Activated T-cell treated with anti-CD3 and anti-CD28 coated beads, Interleukin-2, amount 50 U/mL, for 48 hours (primary cell): ENCODE results near the gene FCAR.
"Not testable (repeated sequence)": the region's sequence is repeated elsewhere in the genome, so short reads cannot be mapped to it uniquely, and the experiment has no call there.

Source experiments
- DNase-seq, 2 experiments: peaks; one replicate each; pipeline ENCODE4 v3.0.0-alpha.2; 2020

Gene FCAR

DNA sequence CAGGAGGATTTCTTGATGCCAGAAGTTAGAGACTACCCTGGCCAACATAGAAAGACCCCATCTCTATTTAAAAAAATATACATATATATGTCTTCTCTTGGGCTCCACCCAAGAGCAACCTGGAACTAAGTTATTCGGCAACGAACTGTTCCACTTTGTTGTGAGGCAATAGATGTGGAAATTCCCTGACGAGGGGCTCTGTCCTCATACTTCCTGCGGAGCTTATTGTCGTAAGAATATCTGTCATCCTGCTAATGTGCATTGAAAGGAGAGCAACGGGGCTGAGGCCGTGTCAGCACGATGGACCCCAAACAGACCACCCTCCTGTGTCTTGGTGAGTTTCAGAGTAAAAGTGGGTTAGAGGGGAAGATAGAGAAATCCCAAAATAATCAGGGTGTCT lies at the start of gene FCAR:
Gene FCAR, plus strand, starts transcription at position 246 of the 400 bp plus-strand sequence. Its CDS starts 55 bp downstream, at position 301.
- DNase-seq, result no peak

- DNase-seq, result not testable (repeated sequence)
These were observed 49.6 kb upstream of the FCAR start for GRCh38 chr19:54824416-54824815.

GRCh38 chr19:54825326-54825725 lies 48.7 kb upstream of the FCAR start:
- DNase-seq, result not testable (repeated sequence)

- not testable (repeated sequence) for DNase-seq
These were observed 46.0 kb upstream of the FCAR start for GRCh38 chr19:54828064-54828463.

DNA sequence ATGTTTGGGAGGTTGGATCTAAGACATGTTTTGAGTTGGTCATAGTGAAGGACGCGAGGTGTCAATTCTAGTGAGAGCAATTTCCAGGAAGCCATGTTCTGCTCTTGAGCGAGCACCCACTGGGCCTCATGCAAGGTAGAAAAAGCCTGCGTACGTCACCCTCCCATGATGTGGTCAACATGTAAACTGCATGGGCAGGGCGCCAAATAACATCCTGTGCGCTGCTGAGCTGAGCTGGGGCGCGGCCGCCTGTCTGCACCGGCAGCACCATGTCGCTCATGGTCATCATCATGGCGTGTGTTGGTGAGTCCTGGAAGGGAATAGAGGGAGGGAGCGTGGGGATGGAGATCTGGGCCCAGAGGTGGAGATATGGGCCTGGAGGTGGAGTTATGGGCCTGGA lies 41.5 kb upstream of the FCAR start, which contains the start of gene KIR2DS4:
Gene KIR2DS4, plus strand, starts transcription at position 181 of the 400 bp plus-strand sequence.
- not testable (repeated sequence) for DNase-seq

- DNase-seq, result not testable (repeated sequence)
These were observed 38.9 kb upstream of the FCAR start for GRCh38 chr19:54835126-54835525.

DNA sequence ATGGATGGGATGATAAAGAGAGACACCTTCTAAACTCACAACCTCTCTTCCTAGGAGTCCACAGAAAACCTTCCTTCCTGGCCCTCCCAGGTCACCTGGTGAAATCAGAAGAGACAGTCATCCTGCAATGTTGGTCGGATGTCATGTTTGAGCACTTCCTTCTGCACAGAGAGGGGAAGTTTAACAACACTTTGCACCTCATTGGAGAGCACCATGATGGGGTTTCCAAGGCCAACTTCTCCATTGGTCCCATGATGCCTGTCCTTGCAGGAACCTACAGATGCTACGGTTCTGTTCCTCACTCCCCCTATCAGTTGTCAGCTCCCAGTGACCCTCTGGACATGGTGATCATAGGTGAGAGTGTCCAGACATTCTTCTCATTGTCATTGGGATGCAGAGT lies 36.5 kb upstream of the FCAR start:
- DNase-seq, result not testable (repeated sequence)

DNA sequence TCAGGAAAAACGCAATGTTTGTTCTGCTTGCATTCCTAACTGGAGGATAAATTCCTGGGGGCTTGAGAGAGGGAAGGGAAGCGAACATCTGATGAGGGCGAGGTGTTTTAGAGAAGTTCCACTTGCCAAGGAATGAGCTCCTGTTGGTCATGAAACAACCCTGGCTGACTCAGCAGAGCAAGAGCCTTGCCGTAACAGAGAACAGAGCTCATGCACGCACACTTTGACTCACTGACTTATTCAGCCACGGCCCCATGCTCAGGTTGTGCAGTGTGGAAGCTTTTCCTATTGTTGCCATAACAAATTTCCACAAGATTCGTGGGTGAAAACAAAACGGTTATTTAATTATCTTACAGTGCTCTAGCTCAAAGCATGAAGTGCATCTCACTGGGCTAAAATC lies 30.9 kb upstream of the FCAR start:
- not testable (repeated sequence) for DNase-seq

- DNase-seq, result not testable (repeated sequence)
These were observed 23.9 kb upstream of the FCAR start, which contains the start of gene KIR3DL2 for GRCh38 chr19:54850061-54850640. TSS of gene KIR3DL2 (plus strand) at chr19:54850443. CDS start at chr19:54850476, 33 bp downstream.

DNA sequence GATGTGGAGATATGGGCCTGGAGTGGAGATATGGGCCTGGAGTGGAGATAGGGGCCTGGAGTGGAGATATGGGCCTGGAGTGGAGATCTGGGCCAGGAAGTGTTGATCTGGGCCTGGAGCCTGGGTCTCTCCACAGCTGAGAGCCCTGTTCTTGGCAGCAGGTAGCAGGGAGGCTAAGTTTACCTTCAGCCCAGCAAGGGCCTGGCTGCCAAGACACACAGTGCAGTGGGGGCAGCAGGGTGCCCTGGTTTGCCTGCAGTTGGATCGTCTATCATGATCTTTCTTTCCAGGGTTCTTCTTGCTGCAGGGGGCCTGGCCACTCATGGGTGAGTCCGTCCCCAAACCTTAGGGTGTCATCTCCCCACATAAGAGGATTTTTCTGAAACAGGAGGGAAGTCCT lies 23.1 kb upstream of the FCAR start:
- no peak for DNase-seq

DNA sequence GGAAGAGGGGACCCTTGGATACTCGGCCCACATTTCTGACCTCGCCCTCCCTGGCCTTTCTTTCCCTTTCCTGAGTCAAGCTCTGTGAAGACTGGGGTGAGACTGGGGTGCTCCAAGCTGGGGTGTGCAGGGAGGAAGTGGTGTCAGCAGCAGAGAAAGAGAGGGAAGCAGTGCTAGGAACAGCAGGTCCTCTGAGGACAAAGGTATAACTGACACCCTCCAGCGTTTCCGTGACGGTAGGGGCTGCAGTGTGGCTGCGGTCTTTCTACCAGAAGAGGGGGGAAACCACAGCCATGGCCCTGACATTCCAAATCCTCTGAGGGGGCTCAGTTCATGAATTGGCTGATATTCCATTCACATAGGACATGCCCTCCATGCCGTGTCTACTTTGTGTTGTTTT lies 22.7 kb upstream of the FCAR start:
- DNase-seq, result no peak

DNA sequence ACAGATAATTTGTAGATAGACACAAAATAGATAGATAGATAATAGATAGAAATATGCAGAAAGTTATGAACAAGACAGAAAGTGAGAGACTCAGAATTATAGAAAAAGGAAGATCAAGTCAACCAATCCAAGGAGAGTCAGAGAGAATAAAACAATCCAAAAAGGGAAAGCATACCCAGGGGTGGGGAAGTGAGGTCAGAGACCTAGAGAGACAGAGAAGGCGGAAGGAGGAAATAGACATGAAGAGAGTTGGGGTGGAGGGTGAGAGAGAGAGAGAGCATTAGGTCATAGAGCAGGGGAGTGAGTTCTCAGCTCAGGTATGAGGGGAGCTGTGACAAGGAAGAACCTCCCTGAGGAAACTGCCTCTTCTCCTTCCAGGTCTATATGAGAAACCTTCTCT lies 18.8 kb upstream of the FCAR start:
- DNase-seq, result not testable (repeated sequence)

- DNase-seq, result not testable (repeated sequence)
These were observed 15.6 kb upstream of the FCAR start for GRCh38 chr19:54858476-54858875.

DNA sequence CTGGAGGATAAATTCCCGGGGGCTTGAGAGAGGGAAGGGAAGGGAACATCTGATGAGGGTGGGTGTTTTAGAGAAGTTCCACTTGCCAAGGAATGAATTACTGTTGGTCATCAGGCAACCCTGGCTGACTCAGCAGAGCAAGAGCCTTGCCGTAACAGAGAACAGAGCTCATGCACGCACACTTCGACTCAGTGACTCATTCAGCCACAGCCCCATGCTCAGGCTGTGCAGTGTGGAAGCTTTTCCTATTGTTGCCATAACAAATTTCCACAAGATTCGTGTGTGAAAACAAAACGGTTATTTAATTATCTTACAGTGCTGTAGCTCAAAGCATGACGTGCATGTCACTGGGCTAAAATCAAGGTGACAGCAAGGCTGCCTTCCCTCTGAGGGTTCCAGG lies 14.6 kb upstream of the FCAR start:
- not testable (repeated sequence) for DNase-seq

DNA sequence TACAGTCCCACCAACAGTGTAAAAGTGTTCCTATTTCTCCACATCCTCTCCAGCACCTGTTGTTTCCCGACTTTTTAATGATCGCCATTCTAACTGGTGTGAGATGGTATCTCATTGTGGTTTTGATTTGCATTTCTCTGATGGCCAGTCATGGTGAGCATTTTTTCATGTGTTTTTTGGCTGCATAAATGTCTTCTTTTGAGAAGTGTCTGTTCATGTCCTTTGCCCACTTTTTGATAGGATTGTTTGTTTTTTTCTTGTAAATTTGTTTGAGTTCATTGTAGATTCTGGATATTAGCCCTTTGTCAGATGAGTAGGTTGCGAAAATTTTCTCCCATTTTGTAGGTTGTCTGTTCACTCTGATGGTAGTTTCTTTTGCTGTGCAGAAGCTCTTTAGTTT lies 10.6 kb upstream of the FCAR start:
- not testable (repeated sequence) for DNase-seq

DNA sequence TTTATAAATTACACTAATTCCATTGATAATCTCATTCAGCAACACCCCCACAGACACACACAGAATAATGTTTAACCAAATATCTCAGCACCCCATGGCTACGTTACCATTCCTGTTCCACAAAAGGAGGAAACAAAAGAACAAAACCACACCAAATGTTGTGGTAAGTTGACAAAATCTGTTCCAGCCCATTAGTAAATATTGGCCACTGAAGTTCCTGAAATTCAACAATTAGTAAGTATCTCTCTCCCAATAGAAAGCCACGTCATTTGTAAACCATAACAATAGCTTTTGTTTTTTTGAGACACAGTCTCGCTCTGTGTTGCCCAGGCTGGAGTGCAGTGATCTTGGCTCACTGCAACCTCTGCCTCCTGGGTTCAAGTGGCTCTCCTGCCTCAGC lies 2.3 kb upstream of the FCAR start:
- DNase-seq, result no peak

DNA sequence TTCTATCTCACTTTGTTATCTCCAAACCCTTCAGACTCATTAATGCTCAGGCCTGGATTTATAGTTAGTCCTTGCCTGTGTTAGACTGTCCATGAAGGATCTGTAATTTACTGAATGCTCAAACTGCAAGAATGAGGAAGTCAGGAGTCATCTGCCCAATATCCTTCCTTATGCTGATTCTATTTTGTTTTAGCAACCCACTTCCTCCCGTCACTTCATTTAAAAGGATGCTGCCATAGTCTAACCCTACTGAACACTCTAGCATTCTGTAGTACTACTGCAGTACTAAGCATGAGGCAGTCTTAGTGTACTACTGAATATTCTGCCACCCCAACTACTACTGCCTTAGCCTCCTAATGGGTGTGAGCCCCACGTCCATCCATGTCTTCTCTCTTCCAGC lies 1.5 kb downstream of the FCAR start:
- DNase-seq, result no peak

DNA sequence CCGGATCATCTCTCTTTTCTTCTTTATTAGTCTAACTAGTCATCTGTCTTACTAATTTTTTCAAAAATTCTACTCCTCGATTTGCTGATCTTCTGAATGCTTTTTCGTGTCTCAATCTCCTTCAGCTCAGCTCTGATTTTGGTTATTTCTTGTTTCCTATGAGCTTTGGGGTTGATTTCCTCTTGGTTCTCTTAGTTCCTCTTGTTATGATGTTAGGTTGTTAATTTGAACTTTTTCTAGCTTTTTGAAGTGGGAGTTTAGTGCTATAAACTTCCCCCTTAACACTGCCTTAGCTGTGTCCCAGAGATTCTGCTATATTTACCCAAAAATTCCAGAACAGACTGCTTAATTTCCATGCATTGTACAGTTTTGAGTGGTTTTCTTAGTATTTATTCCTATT lies 3.4 kb downstream of the FCAR start:
- DNase-seq, result no peak

- no peak for DNase-seq
These were observed 7.8 kb downstream of the FCAR start for GRCh38 chr19:54881884-54882283.

- no peak for DNase-seq
These were observed 8.7 kb downstream of the FCAR start for GRCh38 chr19:54882758-54883157.

DNA sequence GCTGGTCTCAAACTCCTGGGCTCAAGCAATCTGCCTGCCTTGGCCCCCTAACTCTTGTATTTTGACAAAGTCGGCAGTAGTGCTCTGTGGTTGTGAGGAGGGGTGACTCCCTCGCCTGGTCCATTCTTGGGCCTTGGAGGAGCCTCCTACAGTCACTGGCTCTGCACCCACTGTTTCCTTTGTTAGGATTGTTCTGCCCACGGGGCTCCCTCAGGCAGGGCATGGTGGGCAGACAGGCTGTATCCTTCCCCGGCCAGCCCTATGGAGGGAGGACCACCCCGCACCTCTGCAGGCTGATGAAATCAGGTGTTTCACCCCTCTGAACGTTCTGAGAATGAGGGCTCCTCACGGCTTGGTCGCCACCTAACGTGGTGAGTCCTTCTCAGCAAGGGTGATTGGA lies 9.2 kb downstream of the FCAR start:
- DNase-seq, result no peak

DNA sequence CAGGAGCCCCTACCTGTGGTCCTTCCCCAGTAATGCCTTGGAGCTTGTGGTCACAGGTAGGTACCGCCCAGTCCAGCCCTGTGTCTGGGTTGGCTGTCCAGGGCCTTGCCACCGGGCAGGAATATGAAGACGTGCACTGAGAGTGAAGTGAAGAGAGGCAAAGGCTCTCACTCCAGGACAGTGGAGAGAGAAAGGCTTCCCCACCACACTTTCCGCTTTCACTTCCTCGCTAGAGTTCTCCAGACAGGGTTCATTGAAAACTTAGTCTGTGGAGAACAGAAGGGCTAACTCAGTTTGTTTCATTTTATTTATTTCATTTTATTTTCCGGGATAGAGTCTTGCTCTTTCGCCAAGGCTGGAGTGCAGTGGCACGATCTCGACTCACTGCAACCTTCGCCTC lies 14.2 kb downstream of the FCAR start:
- DNase-seq, result no peak

GRCh38 chr19:54889566-54889965 lies 15.5 kb downstream of the FCAR start:
- no peak for DNase-seq

DNA sequence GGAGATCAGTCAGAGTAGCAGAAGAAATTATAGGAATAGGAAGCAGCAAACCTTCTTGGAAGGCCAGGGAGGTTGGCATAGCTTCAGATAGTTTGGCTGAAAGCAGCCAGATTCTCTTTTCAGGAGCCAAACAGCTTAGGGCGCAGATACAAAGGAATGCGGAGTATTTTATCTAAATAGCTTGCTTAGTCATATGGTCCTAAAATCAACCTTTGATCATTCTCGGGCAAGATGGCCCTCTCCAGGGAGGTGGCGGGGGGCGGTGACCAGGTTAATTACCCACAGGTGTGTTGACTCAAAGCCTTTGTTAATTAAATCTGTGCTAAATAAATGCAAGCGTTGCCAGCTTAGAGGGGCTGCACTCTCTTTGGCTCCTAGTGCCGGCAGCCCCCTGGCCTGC lies 19.4 kb downstream of the FCAR start:
- DNase-seq, result no peak

DNA sequence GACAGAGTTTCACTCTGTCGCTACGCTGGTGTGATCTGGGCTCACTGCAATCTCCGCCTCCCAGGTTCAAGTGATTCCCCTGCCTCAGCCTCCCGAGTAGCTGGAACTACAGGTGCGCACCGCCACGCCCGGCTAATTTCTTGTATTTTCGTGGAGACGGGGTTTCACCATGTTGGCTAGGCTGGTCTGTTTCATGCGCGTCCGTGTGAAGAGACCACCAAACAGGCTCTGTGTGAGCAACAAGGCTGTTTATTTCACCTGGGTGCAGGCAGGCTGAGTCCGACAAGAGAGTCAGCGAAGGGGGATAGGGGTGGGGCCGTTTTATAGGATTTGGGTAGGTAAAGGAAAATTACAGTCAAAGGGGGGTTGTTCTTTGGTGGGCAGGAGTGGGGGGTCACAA lies 20.1 kb downstream of the FCAR start:
- not testable (repeated sequence) for DNase-seq
